COR-L47 (cell line): ENCODE measurements around the gene CASK.
A peak's percentile ranks its signal among the peaks of the same experiment; 100 is the strongest.

ENCODE experiments used
- DNase-seq: peaks from one replicate; lab custom pipeline; 2025; lab: John Stamatoyannopoulos, UW

CASK gene, protein sequence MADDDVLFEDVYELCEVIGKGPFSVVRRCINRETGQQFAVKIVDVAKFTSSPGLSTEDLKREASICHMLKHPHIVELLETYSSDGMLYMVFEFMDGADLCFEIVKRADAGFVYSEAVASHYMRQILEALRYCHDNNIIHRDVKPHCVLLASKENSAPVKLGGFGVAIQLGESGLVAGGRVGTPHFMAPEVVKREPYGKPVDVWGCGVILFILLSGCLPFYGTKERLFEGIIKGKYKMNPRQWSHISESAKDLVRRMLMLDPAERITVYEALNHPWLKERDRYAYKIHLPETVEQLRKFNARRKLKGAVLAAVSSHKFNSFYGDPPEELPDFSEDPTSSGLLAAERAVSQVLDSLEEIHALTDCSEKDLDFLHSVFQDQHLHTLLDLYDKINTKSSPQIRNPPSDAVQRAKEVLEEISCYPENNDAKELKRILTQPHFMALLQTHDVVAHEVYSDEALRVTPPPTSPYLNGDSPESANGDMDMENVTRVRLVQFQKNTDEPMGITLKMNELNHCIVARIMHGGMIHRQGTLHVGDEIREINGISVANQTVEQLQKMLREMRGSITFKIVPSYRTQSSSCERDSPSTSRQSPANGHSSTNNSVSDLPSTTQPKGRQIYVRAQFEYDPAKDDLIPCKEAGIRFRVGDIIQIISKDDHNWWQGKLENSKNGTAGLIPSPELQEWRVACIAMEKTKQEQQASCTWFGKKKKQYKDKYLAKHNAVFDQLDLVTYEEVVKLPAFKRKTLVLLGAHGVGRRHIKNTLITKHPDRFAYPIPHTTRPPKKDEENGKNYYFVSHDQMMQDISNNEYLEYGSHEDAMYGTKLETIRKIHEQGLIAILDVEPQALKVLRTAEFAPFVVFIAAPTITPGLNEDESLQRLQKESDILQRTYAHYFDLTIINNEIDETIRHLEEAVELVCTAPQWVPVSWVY

DNA sequence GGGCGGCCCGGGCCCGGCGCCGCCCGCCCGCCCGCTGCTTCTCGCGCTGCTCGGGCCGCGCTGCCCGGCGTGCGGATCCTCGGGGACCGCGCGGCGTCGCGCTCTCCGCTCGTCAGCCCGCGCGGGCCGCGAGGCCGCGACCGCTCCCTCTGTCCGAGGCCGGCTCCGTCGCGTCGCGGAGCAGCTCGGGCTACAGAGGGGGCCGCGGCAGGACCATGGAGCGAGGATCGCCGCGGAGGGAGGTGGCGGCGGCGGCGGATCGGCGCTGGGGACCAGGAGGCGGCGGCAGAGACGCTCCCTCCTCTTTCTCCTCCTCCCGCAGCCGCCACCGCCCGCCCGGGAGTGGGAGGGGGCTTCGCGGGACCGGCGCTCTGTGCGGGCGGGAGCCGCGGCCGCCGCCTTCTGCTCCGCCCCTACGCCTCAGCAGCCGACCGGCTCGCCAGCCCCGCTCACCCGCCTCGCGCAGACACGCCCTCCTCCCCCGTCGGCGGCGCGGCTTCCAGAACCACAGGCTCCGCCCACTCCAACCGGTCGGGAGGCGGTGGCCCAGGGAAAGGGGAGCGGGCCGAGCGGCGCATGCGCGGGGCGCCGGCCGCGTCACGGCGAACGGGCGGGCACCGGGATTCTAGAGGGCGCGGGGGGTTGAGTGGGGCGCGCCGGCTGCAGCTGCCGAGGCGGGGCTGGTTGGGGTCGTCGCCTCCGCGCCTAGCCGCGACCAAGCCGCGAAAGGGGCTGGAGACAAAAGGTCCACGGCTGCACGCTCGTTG is at the start of gene CASK:
CASK (minus strand) TSS at position 344 of the 767 bp plus-strand sequence. CDS start 566 bp downstream, outside the sequence.
- DNase-seq: peak; percentile 82

DNA sequence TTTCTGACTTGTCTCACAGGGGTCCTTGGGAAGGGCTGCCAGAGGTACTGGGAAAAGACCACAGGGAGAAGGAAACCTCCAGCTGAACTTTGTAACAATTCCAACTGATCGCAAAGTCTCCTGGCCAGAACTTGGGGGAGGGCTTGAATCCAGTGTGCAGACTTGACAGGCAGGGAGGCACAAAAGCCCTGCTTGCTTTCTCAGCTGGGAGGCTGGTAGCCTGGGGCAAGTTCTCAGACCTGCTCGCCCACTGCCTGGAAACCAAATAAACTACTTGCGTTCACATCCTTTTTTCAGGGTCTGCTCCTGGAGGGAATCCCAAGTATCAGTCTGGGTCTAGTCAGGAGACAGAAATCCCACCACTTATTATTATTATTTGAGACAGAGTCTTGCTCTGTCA is 48.0 kb upstream of the CASK start:
- DNase-seq: no peak

DNA sequence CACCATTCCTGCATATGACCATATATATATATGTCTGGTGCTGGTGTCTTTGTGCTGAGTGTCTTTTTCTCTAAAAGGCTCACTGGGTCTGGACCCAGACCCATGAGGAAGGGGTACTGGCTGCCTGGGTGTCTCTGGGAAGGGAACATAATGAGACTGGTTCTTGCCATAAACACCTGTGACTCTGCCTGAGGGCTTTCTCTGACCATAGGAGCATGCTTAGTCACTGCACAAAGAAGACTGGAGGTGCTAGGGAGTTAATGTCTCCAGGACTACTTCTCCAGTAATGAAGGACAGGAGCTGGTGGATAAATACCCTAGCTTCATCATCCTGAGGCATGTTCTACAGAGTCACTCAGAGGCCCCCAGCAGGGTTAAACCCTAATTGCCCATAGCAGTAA is 47.1 kb upstream of the CASK start:
- no peak for DNase-seq

DNA sequence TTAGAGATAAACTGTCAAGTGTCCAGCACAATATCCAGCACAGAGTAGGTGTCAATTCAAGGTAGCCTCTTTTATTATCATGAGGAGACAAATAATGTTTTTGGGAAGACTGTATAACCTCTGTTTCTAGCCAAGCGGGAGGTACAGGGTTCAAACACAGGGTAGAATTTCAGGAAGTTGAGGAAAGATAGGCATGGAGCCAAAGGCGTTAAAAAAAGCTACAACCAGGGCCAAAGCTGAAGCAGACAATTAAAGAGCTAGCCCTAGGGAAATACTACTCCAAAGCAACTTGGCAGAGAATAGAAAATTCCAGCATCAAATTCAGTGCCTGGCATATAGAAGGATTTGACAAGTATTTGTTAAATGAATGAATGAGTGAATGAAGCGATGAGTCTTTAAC is 40.0 kb upstream of the CASK start:
- DNase-seq: no peak

DNA sequence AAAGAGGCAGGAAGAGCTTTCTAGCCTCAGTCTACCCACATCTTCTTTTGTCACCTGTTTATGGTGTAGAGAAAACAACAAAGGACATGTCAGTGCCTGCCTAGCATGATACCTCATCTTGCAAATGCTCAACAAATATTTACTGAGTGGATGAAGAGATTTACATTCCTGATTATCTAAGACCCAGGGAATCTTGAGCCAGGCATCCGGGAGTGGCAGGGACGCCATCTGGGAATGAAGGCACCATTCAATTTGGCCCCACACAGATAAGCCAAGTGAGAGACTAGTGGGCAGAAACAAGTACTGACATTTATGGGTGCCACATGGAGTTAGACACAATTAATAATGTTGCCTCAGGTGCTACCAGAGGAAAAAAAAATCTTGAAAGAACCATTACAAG is 36.8 kb upstream of the CASK start:
- no peak for DNase-seq

DNA sequence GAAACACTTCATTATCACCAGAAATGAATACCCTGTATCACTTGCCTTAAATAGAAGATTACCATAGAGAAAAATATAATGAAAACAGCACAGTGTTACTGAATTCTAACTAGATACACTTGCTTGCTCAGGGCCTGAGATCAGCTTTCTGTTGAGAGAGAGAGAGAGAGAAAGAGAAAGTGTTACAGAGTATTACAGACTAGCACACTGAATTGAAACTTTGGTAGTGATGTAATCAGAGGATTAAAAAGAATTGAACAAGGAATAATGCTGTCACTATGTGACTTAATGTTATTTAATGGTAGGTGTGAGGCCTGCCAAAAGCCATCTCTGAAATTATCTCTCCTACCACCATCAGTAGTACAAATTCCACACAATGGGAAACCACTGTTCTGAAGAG is 35.5 kb upstream of the CASK start:
- no peak for DNase-seq

DNA sequence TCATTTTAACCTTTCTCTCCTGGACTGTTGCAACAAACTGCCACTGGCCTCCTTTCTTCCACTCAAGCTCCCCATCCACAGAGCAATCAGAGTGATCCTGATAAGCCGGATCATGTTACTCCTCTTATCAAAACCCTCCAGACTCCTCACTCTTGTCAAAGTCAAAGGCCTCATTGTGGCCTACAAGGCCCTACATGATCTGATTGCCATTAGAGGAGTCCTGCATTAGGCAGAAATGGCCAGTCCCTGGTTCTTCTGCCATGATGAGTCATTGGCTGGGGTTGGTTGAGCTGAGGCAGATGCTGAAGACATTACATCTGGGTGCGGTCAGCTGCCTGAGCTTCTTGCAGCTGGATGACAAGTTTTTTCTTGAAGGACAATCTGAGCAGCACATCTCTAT is 32.7 kb upstream of the CASK start:
- no peak for DNase-seq

DNA sequence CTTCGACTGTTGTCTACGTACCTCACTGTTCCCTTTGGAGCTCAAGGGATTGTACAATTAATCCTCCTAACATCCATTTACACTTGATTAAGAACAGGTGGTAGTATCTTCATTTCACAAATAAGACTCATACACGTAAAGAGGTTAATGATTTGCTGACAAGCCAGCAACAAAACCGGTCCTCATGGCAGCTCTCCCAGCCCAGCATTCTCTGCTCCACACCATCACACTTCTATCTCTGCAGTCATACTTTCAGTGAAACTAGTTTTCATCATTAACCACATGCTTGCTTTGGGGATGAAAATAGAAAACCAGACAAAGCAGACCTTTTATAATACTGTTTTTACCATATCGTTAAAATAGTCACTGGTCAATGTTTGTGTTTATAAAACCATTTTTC is 28.7 kb upstream of the CASK start:
- no peak for DNase-seq

DNA sequence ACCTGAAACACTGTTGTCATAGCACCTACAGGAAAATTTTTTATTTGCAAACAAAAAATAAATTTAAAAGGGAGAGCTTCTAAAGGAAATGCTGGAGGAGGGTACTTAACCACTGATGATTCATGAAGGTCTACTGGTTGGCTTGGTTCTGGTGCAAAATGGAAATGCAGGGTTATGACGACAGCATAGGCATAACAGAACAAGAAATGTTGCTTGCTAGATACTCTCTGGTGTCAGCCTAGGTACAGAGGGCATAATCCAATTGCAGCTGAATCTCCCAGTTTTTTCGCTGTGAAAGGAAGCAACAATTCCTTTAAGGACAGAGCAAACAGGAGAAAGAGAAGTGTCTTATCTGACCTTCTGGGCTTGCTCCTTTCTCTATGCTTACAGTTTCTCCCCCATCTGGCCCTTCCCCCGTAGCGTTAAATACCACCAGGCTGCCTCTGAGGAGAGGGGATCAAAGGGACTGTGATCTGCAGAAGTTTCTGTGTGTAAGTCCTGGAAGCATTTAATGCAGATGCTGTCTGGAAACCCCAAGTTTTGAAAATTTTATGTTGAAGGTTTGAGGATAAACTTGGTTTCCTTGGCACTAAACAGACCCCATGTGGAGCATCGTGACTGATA is 23.7 kb upstream of the CASK start:
- DNase-seq: no peak

DNA sequence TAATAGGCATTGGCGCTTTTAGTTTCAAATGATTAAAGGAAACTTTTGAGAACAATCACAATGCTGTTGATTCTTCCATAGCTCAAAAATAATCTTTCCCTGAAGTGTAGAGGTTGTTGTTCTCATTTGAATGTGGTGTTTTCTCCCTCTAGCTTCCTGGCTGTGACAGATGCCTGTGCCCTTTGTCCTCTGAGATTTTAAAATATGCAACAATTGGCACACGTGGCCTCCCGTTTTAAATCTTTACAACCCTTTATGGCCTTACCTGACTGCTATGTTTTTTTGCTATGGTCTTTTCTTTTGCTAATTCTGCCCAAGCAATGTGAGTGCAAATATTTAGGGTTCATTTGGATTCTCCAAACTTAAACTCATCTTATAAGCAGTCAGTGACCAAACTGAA is 22.9 kb upstream of the CASK start:
- DNase-seq: no peak

DNA sequence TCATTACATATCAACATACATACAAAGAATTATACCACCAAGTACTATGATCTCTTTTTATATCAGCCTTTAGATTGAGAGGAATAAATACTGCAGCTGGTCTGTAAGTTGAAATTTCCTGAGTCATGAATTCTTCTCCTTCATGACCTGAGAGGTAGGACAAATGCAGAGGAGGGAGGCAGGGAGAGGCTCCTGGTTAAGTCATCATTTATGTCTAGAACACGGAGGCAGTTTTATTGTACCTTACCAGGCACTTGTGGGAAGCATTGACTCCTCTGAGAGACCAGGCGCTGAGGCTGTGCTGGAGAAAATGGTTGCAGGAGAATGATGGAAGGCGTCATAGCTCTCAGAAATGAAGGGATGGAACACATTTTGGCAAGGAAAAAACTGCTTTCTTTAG is 12.5 kb upstream of the CASK start:
- DNase-seq: no peak

DNA sequence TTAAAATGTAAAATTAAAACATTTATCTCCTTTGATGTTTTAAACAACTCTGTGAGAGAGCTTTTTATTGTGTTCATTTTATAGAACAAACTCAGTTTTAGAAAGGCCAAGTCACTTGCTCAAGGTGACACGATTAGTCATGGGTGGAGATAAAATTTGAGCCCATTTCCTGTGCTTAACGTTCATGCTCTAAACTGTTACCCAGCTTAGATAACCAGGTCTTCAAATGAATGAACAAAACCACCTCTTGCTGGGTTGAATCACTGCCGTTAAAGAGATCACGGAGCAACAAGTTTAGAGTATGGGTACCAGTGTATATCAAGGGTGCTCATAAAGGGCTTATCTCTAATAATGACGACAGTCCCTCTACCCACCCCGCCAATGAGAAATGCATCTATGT is 10.2 kb upstream of the CASK start:
- no peak for DNase-seq

DNA sequence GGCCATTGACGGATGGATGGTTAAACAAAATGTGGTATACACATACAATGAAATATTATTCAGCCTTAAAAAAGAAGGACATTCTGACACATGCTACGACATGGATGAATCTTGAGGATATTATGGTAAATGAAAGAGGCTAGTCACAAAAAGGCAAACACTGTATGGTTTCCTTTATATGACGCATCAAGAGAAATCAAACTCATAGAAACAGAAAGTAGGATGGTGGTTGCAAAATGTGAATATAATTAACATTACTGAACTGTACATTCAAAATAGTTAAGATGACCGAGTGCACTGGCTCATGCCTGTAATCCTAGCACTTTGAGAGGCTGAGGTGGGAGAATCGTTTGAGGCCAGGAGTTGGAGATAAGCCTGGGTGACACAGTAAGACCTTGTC is 9.5 kb upstream of the CASK start:
- DNase-seq: no peak

DNA sequence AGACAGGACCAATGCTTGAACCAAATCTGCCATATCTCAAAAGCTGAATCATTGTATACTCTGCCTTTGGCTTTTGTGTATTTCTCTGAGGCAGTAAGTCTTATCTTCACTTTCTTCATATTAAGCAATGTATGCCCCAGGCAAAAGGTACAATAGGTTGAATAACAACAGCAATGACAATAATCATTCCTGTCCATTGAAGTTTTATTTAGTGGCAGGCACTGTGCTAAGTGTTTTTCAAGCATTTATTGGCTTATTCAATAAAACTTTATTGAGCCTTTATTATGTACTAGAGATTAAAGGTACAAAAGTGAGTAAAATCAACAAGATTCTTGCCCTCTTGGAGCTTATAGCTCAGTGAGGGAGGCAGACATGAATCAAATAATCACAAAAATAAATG is 8.2 kb upstream of the CASK start:
- DNase-seq: no peak

DNA sequence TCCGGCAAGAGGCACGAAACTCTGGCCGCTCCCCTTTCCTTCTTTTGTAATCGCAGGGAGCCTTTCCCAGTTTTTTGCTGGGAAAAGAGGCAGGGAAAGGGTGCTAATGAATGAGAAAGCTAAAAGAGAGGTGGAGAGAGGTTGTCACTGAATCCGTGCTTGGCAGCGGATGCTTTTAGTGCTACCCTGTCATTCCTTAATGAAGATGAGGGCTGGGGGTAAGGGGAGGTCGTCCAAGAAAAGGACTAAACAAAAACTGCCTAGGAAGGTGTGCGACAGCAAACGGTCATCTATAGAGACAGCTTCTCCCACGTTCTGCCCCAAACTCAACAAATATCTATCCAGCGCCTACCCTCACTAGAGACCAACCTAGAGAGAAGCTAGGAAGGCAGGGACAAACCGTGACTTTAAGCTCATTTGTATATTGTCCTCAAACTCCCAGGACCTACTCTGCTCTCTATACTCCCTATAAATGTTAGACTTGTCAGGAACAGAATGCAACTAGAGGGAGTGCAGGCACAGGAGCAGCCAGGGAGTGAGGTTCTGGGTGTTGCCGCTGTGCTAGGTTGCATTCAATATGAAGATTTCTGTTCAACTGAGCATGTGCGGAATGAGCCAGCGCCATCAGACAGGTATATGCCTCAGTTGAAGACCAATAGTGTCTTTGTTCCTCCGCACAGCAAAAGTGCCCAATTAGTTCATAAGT is 777 bp upstream of the CASK start:
- peak; percentile 21 for DNase-seq

DNA sequence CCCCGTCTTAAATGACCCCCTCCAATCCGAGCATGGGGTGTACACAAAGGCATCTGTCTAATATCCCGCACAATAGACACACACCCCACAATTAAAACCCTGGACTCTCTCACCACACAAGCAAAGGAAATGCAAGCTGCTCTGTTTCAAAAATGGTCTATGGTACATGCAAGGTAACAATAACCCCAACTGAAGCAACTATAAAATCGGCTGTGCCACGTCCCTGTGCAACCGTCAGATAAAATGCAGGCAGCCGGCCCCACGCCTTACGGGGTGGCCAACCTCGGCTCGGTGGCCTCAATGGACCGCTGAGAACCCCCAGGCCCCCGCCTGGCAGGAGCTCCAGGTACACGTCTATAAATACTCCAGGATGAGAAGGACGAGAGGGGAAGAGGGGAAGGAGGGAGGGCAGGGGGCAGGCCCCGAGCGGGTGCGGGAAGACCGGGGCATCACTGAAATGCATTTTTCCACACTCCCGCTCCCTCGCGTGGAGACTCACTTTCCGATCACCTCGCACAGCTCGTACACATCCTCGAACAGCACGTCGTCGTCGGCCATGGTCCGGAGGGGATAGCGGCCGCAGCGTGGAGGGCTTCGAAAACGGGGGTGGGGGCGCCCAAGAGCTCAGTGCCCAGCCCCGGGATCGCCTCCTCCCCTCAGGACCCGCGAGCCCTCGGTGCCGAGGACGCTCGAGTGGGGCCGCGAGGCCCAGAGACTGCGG is 763 bp downstream of the CASK start:
- peak; percentile 6 for DNase-seq

DNA sequence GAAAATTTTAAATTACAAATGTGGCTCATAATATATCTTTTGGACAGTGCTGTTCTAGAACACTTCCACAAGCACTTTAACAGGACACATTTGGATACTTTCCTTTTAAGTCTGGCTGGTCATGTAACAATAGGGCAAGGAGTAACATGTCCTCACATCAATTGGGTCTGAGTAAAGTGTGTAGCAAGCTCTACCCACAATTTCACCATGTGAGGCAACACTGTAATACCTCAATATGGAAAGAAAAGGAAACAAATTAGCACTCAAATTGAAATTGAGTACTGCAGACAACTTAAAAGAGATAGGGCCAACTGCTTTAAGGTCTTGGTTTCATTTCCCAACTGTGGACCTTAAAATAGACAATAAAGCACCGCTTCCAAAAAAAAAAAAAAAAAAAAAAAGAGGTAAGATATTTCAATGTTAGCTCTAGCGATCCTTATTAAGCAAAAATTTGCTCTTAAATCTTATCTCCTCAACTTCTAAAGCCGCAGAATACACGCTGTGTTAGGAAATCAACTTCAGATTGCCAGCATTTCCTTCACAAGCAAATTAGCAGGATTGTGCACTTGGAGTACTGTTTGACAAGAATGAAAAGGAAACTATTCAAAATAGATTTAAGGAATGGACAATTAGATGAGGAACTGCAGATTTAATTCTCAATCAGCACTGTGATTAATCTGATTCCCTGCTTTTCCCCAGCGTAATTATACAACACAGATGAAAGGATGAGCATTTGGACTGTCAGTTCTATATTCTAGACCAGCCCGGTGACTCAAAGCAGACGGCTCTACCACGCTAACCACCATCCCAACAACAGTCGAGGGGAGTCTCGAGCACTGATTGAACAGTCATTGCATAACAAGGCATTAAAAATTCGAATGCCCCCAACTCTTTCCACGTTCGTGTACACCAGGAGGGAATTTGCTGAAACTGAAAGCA is 1.6 kb downstream of the CASK start:
- DNase-seq: peak; percentile 0

DNA sequence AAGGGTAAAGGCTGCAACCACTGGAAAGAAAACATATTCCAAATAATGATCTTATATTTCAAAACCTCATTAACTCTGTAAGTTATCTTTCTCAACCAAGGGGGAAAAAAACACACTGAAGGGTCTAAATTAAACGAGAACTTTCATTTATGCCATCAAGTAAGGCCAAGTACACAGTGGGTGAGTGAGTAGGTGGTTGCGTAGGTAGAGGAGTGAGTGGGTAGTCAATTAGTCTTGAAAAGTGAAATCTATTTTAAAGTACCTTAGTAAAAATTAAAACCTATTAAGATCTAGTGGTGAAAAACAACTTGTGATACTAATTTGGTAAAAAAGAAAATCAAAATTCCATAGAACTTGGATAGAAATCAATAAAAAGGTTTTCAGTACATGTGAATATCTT is 3.5 kb downstream of the CASK start:
- DNase-seq: no peak

DNA sequence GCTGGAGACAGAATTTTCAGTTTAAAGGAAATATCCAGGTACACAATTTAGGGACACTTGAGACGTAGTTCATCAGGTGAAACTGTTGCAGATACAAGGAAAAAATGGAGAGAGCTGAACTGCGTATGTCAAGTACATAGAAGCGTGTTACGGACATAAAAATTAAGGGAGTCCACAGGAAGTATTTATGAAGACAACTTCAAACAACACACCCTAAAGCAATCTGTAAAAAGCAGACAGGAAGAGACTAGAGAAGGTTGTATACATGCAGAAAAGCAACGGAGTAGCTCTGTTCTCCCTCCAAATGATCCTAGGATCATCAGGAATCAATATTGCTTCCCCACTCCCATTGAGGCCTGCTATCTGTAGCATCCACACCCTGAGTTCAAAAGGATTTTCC is 5.8 kb downstream of the CASK start:
- no peak for DNase-seq

DNA sequence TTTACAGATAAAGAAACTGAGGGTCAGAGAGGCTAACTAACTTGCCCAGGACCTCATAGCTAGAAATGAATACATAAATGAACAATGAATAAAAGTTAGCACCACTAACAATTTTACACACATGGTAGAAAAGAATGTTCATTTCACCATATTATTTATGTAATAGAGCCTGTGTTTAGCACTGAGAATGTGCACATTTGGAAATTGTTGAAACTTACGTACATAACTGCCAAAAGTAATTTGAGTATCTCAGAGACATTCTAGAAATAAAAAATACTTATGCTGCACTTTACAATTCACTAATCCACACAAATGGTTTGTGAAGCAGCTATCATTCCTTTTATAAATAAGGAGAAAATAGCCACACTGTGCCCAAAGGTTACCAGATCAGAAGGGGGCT is 9.9 kb downstream of the CASK start:
- DNase-seq: no peak
